ENCODE measurements around the gene TMEM196. TPM values are rescaled to one million over a fixed set of nuclear protein-coding genes. Genes with fewer than 3 reads are reported as not detected.

Gene TMEM196
- total RNA-seq, 1 experiment from 2014 or later: not detected

GRCh38 chr7:19744075-19744474, 29.3 kb downstream of the TMEM196 start:
- H2BK12ac ChIP-seq (ENCODE audit: insufficient read length, low read depth, low read length): no peak overlapping the region
- no peaks in the 10 kb centered on the region for H3K79me2 ChIP-seq (ENCODE audit: insufficient read depth, low read length)
- no peaks in the 10 kb centered on the region for H3K79me1 ChIP-seq (ENCODE audit: insufficient read depth, low read depth, low read length, poor library complexity, severe bottlenecking)
- no peaks in the 10 kb centered on the region for H4K20me1 ChIP-seq (ENCODE audit: control insufficient read depth, insufficient read depth, insufficient read length)
- Mint-ChIP-seq H3K4me1 (no peaks in the 10 kb centered on the region), H3K27ac (no peak overlapping the region), H3K36me3 (ENCODE audit: insufficient read depth in 1 of 3, low read depth in 3 of 3) (no peaks in the 10 kb centered on the region), H3K9me3 (no peaks in the 10 kb centered on the region), H3K4me3 (no peak overlapping the region), H3K27me3 (ENCODE audit: low read depth) (no peaks in the 10 kb centered on the region; the same call in 1 of the 2 replicates)
- H2BK20ac ChIP-seq (ENCODE audit: low read depth, low read length, poor library complexity, severe bottlenecking): no peak overlapping the region
- no CpG with 5 or more reads among the region's 1 CpG for WGBS (ENCODE audit: extremely low coverage, insufficient read length, low lambda C conversion rate)
- H4K91ac ChIP-seq (ENCODE audit: insufficient read length, low read depth, low read length): no peak overlapping the region
- H3K9me3 ChIP-seq (ENCODE audit: control insufficient read depth, low read depth, low read length): no peaks in the 10 kb centered on the region
- H3K4me2 ChIP-seq (ENCODE audit: insufficient read depth, insufficient read length, low read length): no peak overlapping the region
- H3K4ac ChIP-seq (ENCODE audit: low read depth, low read length): no peak overlapping the region
- H3T11ph ChIP-seq (ENCODE audit: low read length): no peak overlapping the region
- H3K14ac ChIP-seq (ENCODE audit: insufficient read depth, low read length): no peak overlapping the region
- H2BK120ac ChIP-seq (ENCODE audit: low read depth, low read length, poor library complexity, severe bottlenecking): no peak overlapping the region
- no peaks in the 10 kb centered on the region for H3K23me2 ChIP-seq (ENCODE audit: insufficient read length, low read depth, low read length, poor library complexity, severe bottlenecking)
- H2AFZ ChIP-seq (ENCODE audit: low read length): no peak overlapping the region
- H2BK15ac ChIP-seq (ENCODE audit: low read depth, low read length): no peak overlapping the region
- H3K4me1 ChIP-seq (ENCODE audit: insufficient read depth, low read length): no peaks in the 10 kb centered on the region
- no peak overlapping the region for H2BK5ac ChIP-seq (ENCODE audit: insufficient read length, low read length)
- no peak overlapping the region for H3K27ac ChIP-seq (ENCODE audit: insufficient read length, low read depth, low read length)
- no peak overlapping the region for H4K5ac ChIP-seq (ENCODE audit: insufficient read length, low read depth, low read length)
- TF ChIP-seq CTCF (conservative IDR thresholded peaks at IDR 0.05): no peak
- DNase-seq: no peak
- no peak overlapping the region for H4K8ac ChIP-seq (replicated peaks; ENCODE audit: insufficient read length, low read depth, low read length)
- H3K27me3 ChIP-seq (ENCODE audit: insufficient read depth, low read length): no peaks in the 10 kb centered on the region
- H3K18ac ChIP-seq (ENCODE audit: insufficient read length, low read depth, low read length): no peak overlapping the region
- H3K23ac ChIP-seq (ENCODE audit: insufficient read length, low read depth, low read length): no peak overlapping the region
- no peak overlapping the region for H3K9ac ChIP-seq (ENCODE audit: extremely low read depth, insufficient read length, low read length)
- H2AK5ac ChIP-seq (ENCODE audit: insufficient read length, low read length): no peak overlapping the region
- no peak overlapping the region for H3K56ac ChIP-seq (ENCODE audit: insufficient read length, low read depth, low read length)

Measured in H9 (cell line).